ENCODE data around the gene ANXA2R. TPM values are rescaled to one million over a fixed set of nuclear protein-coding genes. Genes with fewer than 3 reads are reported as not detected.

The ANXA2R gene
- total and polyA plus RNA-seq, 2 of the 13 experiments (the other 11 are each of a cell fraction or from before 2014, with no cell fraction given): 0.95 to 1.3 TPM

- TF ChIP-seq ZBTB4 (CRISPR knock-in tag; IDR thresholded peaks at IDR 0.05; ENCODE audit: borderline replicate concordance) (no peak; the same call in 1 of the 2 replicates), ZMYM3 (CRISPR knock-in tag; IDR thresholded peaks at IDR 0.05) (0 out of 2 replicates have a peak, but pooled peaks have one; percentile 4), REPIN1 (CRISPR knock-in tag; IDR thresholded peaks at IDR 0.05; ENCODE audit: borderline replicate concordance, low read depth) (peak; percentile 72; the same call in 1 of the 2 replicates), KLF15 (CRISPR knock-in tag; IDR thresholded peaks at IDR 0.05; ENCODE audit: borderline replicate concordance) (no peak), HCFC1 (IDR thresholded peaks at IDR 0.05; ENCODE audit: low read depth, low read length) (no peak), KDM5B (CRISPR knock-in tag; IDR thresholded peaks at IDR 0.05; ENCODE audit: borderline replicate concordance) (peak; percentile 19; the same call in 1 of the 2 replicates), MTF2 (CRISPR knock-in tag; IDR thresholded peaks at IDR 0.05; ENCODE audit: borderline replicate concordance) (0 out of 2 replicates have a peak, but pooled peaks have one; percentile 47), MAF1 (CRISPR knock-in tag; IDR thresholded peaks at IDR 0.05; ENCODE audit: borderline replicate concordance) (no peak), ZNF30 (CRISPR knock-in tag; IDR thresholded peaks at IDR 0.05) (0 out of 2 replicates have a peak, but pooled peaks have one; percentile 55), ZSCAN31 (CRISPR knock-in tag; IDR thresholded peaks at IDR 0.05; ENCODE audit: low read depth) (peak; percentile 35; the same call in 1 of the 2 replicates), ZNF782 (CRISPR knock-in tag; IDR thresholded peaks at IDR 0.05; ENCODE audit: borderline replicate concordance) (no peak; the same call in 1 of the 2 replicates), EHMT2 (IDR thresholded peaks at IDR 0.05; ENCODE audit: borderline replicate concordance, low read depth, low read length) (no peak), ZNF552 (CRISPR knock-in tag; IDR thresholded peaks at IDR 0.05; ENCODE audit: borderline replicate concordance) (no peak), ZNF839 (CRISPR knock-in tag; IDR thresholded peaks at IDR 0.05; ENCODE audit: borderline replicate concordance) (no peak), HNF4A (CRISPR knock-in tag; IDR thresholded peaks at IDR 0.05) (no peak), MAZ (IDR thresholded peaks at IDR 0.05; ENCODE audit: borderline replicate concordance, low read depth, low read length) (no peak), MAZ (CRISPR knock-in tag; IDR thresholded peaks at IDR 0.05; ENCODE audit: low read depth) (peak; percentile 22; the same call in 1 of the 2 replicates), ZNF432 (CRISPR knock-in tag; IDR thresholded peaks at IDR 0.05; ENCODE audit: borderline replicate concordance) (no peak), TBX2 (CRISPR knock-in tag; IDR thresholded peaks at IDR 0.05; ENCODE audit: borderline replicate concordance) (peak; percentile 46), SIX4 (CRISPR knock-in tag; IDR thresholded peaks at IDR 0.05) (no peak), CBFB (CRISPR knock-in tag; IDR thresholded peaks at IDR 0.05) (0 out of 2 replicates have a peak, but pooled peaks have one; percentile 29), KDM2A (CRISPR knock-in tag; IDR thresholded peaks at IDR 0.05; ENCODE audit: borderline replicate concordance, low read depth) (no peak; the same call in 1 of the 2 replicates), NKX3-1 (CRISPR knock-in tag; IDR thresholded peaks at IDR 0.05) (no peak), SKI (IDR thresholded peaks at IDR 0.05; ENCODE audit: partially characterized antibody) (peak; percentile 29), SIX1 (CRISPR knock-in tag; IDR thresholded peaks at IDR 0.05; ENCODE audit: borderline replicate concordance) (no peak), SOX6 (IDR thresholded peaks at IDR 0.05) (no peak), SOX6 (CRISPR knock-in tag; IDR thresholded peaks at IDR 0.05) (peak; percentile 1; the same call in 1 of the 2 replicates), ZNF496 (CRISPR knock-in tag; IDR thresholded peaks at IDR 0.05; ENCODE audit: insufficient replicate concordance) (no peak), ZNF576 (CRISPR knock-in tag; IDR thresholded peaks at IDR 0.05) (no peak)
Measured at GRCh38 chr5:43042176-43042625, 2.1 kb upstream of the ANXA2R start (continued).
